ENCODE data around the gene TNP2.

DNA sequence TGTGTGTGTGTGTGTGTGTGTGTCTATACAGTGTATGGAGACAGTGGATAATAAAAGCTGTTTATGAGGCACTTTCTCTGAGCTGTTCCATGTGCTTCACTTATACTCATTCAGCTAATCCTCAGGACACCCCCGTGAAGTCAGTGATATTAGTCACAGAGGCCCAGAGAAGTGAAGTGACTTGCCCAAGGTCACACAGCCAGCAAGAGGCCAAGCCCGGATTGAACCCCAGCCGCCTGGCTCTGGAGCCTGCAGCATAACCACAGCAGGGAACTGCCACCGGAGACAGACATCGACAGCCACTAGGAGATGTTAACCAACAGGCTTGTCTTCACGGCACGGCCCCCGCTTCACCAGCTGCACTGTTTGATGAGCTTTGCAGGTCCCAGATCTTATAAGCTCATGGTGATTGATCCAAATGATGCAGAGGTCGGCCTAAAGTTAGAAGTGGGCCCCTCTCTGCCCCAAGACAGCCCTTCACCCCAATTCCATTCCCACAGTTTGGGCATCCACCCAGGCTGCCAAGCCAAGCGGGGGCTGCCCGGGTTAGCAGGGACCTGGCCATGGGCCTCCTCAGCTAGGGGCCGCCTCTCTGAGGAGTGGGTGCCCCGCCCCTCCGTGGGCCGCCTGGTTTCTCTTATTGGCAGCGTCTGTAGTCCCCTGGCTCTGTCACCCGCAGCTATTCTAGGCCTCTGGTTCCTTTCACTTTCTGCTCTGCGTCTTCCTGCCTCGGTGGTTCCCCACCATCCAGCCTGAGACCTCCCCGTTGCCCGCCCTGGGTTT, 44.0 kb downstream of the TNP2 start:
- TF ChIP-seq ZNF274 (IDR thresholded peaks at IDR 0.05; ENCODE audit: low read depth, low read length) (no peak), RAD21 (IDR thresholded peaks at IDR 0.05; ENCODE audit: low read depth) (no peak), YY1 (IDR thresholded peaks at IDR 0.05; ENCODE audit: extremely low read depth, insufficient replicate concordance, low read depth, low read length) (no peak), REST (IDR thresholded peaks at IDR 0.05; ENCODE audit: low read depth) (no peak)
